GM12878 (cell line): ENCODE data around the gene CTSH. TPM values are rescaled to one million over a fixed set of nuclear protein-coding genes. Genes with fewer than 3 reads are reported as not detected.

ENCODE experiments used
- ATAC-seq: fragments of 200-7000 bp; cut with Tn5 transposase; 3 replicates; pipeline ENCODE4 v1.9.1; 2020; ENCODE audit warnings: mild to moderate bottlenecking, moderate library complexity
- Bru-seq: library from RNA; stranded (reverse); fragments of 400-500 nt; gene quantifications from one replicate; lab custom pipeline; 2021; lab: Mats Ljungman, UMichigan
- BruChase-seq, 2 experiments: library from RNA; stranded (reverse); fragments of 400-500 nt; gene quantifications; one replicate each; lab custom pipeline; 2021; lab: Mats Ljungman, UMichigan
- BruUV-seq: library from RNA; stranded (reverse); fragments of 400-500 nt; replicated peaks from 2 replicates; lab custom pipeline; 2021; lab: Mats Ljungman, UMichigan
- CTCF ChIA-PET: fragments of 300-600 bp; sonication (Branson Sonifier 250); formaldehyde crosslinking; extraction: SDS; loops from one replicate; lab custom pipeline; 2021; ENCODE audit warnings: inconsistent platforms; lab: Yijun Ruan, JAX
- POLR2A ChIA-PET: fragments of 350-600 bp; formaldehyde crosslinking; extraction: SDS; loops from one replicate; lab custom pipeline; 2021; ENCODE audit warnings: inconsistent platforms; lab: Charles Lee
- RAD21 ChIA-PET: fragments of 300-600 bp; sonication (Branson Sonifier 250); formaldehyde crosslinking; loops from one replicate; lab custom pipeline; 2023; ENCODE audit warnings: antibody characterized with exemption; ENCODE audit not compliant: unreplicated experiment; lab: Charles Lee
- SMC1A ChIA-PET: fragments of 300-600 bp; sonication (Branson Sonifier 250); formaldehyde crosslinking; loops from one replicate; lab custom pipeline; 2023; ENCODE audit not compliant: unreplicated experiment, uncharacterized antibody; lab: Charles Lee
- DNase-seq: peaks from one replicate; pipeline ENCODE4 v3.0.0-alpha.2; 2011; ENCODE audit warnings: low read depth, low spot score
- FAIRE-seq: peaks from 3 replicates; lab custom pipeline; 2011; peaks lifted over from hg19 to GRCh38; lab: Jason Lieb, UNC
- H2AFZ ChIP-seq: 2 replicates; pipeline ENCODE4 v1.6.0; 2011; ENCODE audit warnings: low read depth, low read length, control low read depth; ENCODE audit not compliant: control insufficient read depth
- H3K27ac ChIP-seq: 2 replicates; pipeline ENCODE4 v1.5.1; 2011; ENCODE audit warnings: control low read depth; ENCODE audit not compliant: control insufficient read depth, insufficient read depth
- H3K27me3 ChIP-seq, 2 experiments: replicated peaks in 1 of 2; 2 replicates each; pipeline versions ENCODE4 v1.6.0 to v1.6.1; 2011; ENCODE audit warnings: low read length in 1 of 2; ENCODE audit not compliant: control insufficient read depth in 2 of 2, insufficient read depth in 2 of 2
- H3K36me3 ChIP-seq, 2 experiments: 2 replicates each; pipeline ENCODE4 v1.5.1; 2011; ENCODE audit warnings: low read length in 1 of 2; ENCODE audit not compliant: control insufficient read depth in 2 of 2, insufficient read depth in 2 of 2
- H3K4me1 ChIP-seq: 2 replicates; pipeline ENCODE4 v1.6.1; 2011; ENCODE audit warnings: mild to moderate bottlenecking, low read length, moderate library complexity, mixed read lengths; ENCODE audit not compliant: control insufficient read depth, insufficient read depth
- H3K4me2 ChIP-seq: 2 replicates; pipeline ENCODE4 v1.6.0; 2011; ENCODE audit warnings: control low read depth; ENCODE audit not compliant: control insufficient read depth, insufficient read depth
- H3K4me3 ChIP-seq: fragments of 200-600 bp; sonication (generic); 2 replicates; pipeline ENCODE4 v1.5.1; 2016
- H3K79me2 ChIP-seq: 2 replicates; pipeline ENCODE4 v1.6.0; 2011; ENCODE audit warnings: low read length; ENCODE audit not compliant: control insufficient read depth, insufficient read depth
- H3K9ac ChIP-seq: 2 replicates; pipeline ENCODE4 v1.8.0; 2011; ENCODE audit warnings: low read length, control low read depth, mixed read lengths; ENCODE audit not compliant: control insufficient read depth, insufficient read depth
- H3K9me3 ChIP-seq: replicated peaks from 3 replicates; pipeline ENCODE4 v1.5.1; 2011; ENCODE audit warnings: mild to moderate bottlenecking, low read length; ENCODE audit not compliant: control insufficient read depth, insufficient read depth
- H4K20me1 ChIP-seq: 2 replicates; pipeline ENCODE4 v1.6.0; 2011; ENCODE audit not compliant: control insufficient read depth, insufficient read depth
- EZH2 ChIP-seq: IDR thresholded peaks from 2 replicates; pipeline ENCODE4 v1.6.1; 2012; ENCODE audit warnings: low read depth, mild to moderate bottlenecking, control low read depth, inconsistent platforms, low read length, borderline replicate concordance; ENCODE audit not compliant: control insufficient read depth
- HDAC6 ChIP-seq: fragments of 200-600 bp; sonication (generic); IDR thresholded peaks from one replicate; pipeline ENCODE4 v1.8.0; 2017; ENCODE audit warnings: antibody characterized with exemption; ENCODE audit not compliant: unreplicated experiment
- IKZF1 ChIP-seq: fragments of 450-650 bp; conservative IDR thresholded peaks from 2 replicates; pipeline ENCODE4 v1.6.1; 2017; ENCODE audit warnings: antibody characterized with exemption, mild to moderate bottlenecking
- IRF4 ChIP-seq: IDR thresholded peaks from 2 replicates; pipeline ENCODE4 v1.6.1; 2011; ENCODE audit warnings: low read depth, low read length
- KAT2A ChIP-seq: conservative IDR thresholded peaks from 2 replicates; pipeline ENCODE4 v1.6.1; 2011; ENCODE audit warnings: low read depth, low read length; ENCODE audit not compliant: control insufficient read depth
- NFYA ChIP-seq: IDR thresholded peaks from 2 replicates; pipeline ENCODE4 v1.6.1; 2011; ENCODE audit warnings: low read depth, mild to moderate bottlenecking, low read length, improper control_type of control experiment, borderline replicate concordance
- SIN3A ChIP-seq: IDR thresholded peaks from 2 replicates; pipeline ENCODE4 v1.6.1; 2012; ENCODE audit warnings: low read depth, low read length, improper control_type of control experiment
- SREBF2 ChIP-seq: IDR thresholded peaks from 2 replicates; pipeline ENCODE4 v1.6.1; 2012; ENCODE audit warnings: mild to moderate bottlenecking, low read length
- SUPT20H ChIP-seq: IDR thresholded peaks from 2 replicates; pipeline ENCODE4 v1.6.1; 2011; ENCODE audit warnings: low read depth, mild to moderate bottlenecking, low read length, moderate library complexity, borderline replicate concordance; ENCODE audit not compliant: control insufficient read depth
- ZBED1 ChIP-seq: IDR thresholded peaks from 2 replicates; pipeline ENCODE4 v1.6.1; 2016; ENCODE audit warnings: borderline replicate concordance
- WGBS: methylation state at CpG from one replicate; pipeline ENCODE4 v1.1.6; 2016; ENCODE audit warnings: low lambda C conversion rate; ENCODE audit not compliant: insufficient replicate concordance, insufficient coverage; ENCODE audit errors: missing lambda C conversion rate; 5-methylcytosine and 5-hydroxymethylcytosine counted together
- in situ Hi-C: fragments of 300-500 bp; cut with MboI; formaldehyde crosslinking; loops from 9 replicates; pipeline ENCODE4 v1.14.3; 2018; ENCODE audit warnings: mixed read lengths
- intact Hi-C: fragments of 100-400 bp; cut with micrococcal nuclease; formaldehyde crosslinking; loops from one replicate; pipeline ENCODE4 v1.14.2; 2022; ENCODE audit not compliant: unreplicated experiment
- long read RNA-seq, 2 experiments: library from polyadenylated mRNA; unstranded; transcript quantifications; one replicate each; pipeline ENCODE4 v2.0.0, GENCODE V29; 2019 to 2020
- polyA minus RNA-seq, 3 experiments: library from RNA; depleted of rRNA, polyadenylated mRNA; stranded (reverse); fragments of >200 nt; gene quantifications; 2 replicates each; pipeline ENCODE4 v1.2.3, GENCODE V29; 2011
- polyA plus RNA-seq, 11 experiments: library from polyadenylated mRNA; depleted of rRNA in 4 of 11; unstranded in 6 of 11; stranded (reverse) in 5 of 11; fragments of >200 nt; fragmentation: Nextera tagmentation in 4 of 11; fragmentation: Illumina TruSeq in 1 of 11; extraction: Ambion mirVana in 4 of 11; extraction: Trizol in 1 of 11; gene quantifications; 1 replicate in 1 of 11; 2 replicates in 10 of 11; pipeline versions ENCODE4 v1.2.1 to v1.2.3, GENCODE V29; 2011 to 2016; ENCODE audit warnings: inconsistent platforms in 2 of 11, missing spikeins in 2 of 11, low read depth in 1 of 11
- total RNA-seq, 4 experiments: library from RNA; depleted of rRNA in 3 of 4; stranded (reverse); fragments of >200 nt in 3 of 4; fragmentation: Illumina TruSeq in 1 of 4; extraction: Trizol in 1 of 4; gene quantifications; 2 replicates each; pipeline versions ENCODE4 v1.2.1 to v1.2.3, GENCODE V29; 2013 to 2021
- TF ChIP-seq, protein P1 (sequence below): fragments of 450-650 bp; IDR thresholded peaks from 2 replicates; pipeline ENCODE4 v1.6.1; 2017; ENCODE audit warnings: mild to moderate bottlenecking
- TF ChIP-seq, protein P2 (sequence below): IDR thresholded peaks from 2 replicates; pipeline ENCODE4 v1.6.1; 2011; ENCODE audit warnings: borderline replicate concordance, low read depth, mild to moderate bottlenecking, moderate library complexity, low read length; ENCODE audit not compliant: insufficient read depth, poor library complexity, severe bottlenecking

Gene CTSH, protein sequence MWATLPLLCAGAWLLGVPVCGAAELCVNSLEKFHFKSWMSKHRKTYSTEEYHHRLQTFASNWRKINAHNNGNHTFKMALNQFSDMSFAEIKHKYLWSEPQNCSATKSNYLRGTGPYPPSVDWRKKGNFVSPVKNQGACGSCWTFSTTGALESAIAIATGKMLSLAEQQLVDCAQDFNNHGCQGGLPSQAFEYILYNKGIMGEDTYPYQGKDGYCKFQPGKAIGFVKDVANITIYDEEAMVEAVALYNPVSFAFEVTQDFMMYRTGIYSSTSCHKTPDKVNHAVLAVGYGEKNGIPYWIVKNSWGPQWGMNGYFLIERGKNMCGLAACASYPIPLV
- 537 and 552 TPM in 2 replicates for total RNA-seq (2013; cell fraction: nucleolus; rRNA removed)
- total RNA-seq (2014; rRNA removed) (978 and 1,037 TPM in 2 replicates), total RNA-seq (2014; rRNA removed; fragmentation: Illumina TruSeq; extraction: Trizol) (431 and 454 TPM in 2 replicates), total RNA-seq (2021) (510 and 512 TPM in 2 replicates), polyA plus RNA-seq (2011; rRNA removed) (1,085 and 1,212 TPM in 2 replicates), polyA plus RNA-seq (2014; fragmentation: Illumina TruSeq; extraction: Trizol) (738 and 761 TPM in 2 replicates), polyA plus RNA-seq (2014; fragmentation: Nextera tagmentation; extraction: Ambion mirVana) (10 to 100 TPM; 30.2 to 88.2 TPM), polyA plus RNA-seq (2014; rRNA removed) (983 and 1,098 TPM in 2 replicates), polyA plus RNA-seq (2016; fragmentation: Nextera tagmentation; extraction: Ambion mirVana) (100 to 1,000 TPM; 505 to 526 TPM), polyA minus RNA-seq (2011; rRNA and poly(A)+ RNA removed) (591 and 663 TPM in 2 replicates), Bru-seq, nascent RNA (percentile 94 among the genes with signal in this experiment), BruChase-seq, experiment 1, labeled RNA remaining after a 6-hour chase (percentile 95 among the genes with signal in this experiment), BruChase-seq, experiment 2, labeled RNA remaining after a 2-hour chase (percentile 88 among the genes with signal in this experiment)
- polyA plus RNA-seq (2011; ENCODE audit: low read depth), result 365 TPM
- polyA plus RNA-seq (2011; cell fraction: cytosol; rRNA removed), result 1,125 and 1,816 TPM in 2 replicates
- polyA plus RNA-seq (2011; cell fraction: nucleus; rRNA removed), result 2,323 and 2,526 TPM in 2 replicates
- 535 and 663 TPM in 2 replicates for polyA plus RNA-seq (2012)
- polyA minus RNA-seq (2011; cell fraction: cytosol; rRNA and poly(A)+ RNA removed), result 223 and 239 TPM in 2 replicates
- polyA minus RNA-seq (2011; cell fraction: nucleus; rRNA and poly(A)+ RNA removed), result 381 and 500 TPM in 2 replicates
- long read RNA-seq, experiment 1, transcript CTSH-201 (12 exons, 2,190 nt), result major isoform, 369 of 408 reads
- long read RNA-seq, experiment 1, partial matches to known transcripts, result 4 of 408 reads
- long read RNA-seq, experiment 1, other reads (novel, unspliced or antisense), result 33 of 408 reads
- long read RNA-seq, experiment 2, transcript CTSH-201 (12 exons, 2,190 nt), result major isoform, 2,395 of 2,615 reads
- long read RNA-seq, experiment 2, partial matches to known transcripts, result 63 of 2,615 reads
- long read RNA-seq, experiment 2, other reads (novel, unspliced or antisense), result 152 of 2,615 reads

DNA sequence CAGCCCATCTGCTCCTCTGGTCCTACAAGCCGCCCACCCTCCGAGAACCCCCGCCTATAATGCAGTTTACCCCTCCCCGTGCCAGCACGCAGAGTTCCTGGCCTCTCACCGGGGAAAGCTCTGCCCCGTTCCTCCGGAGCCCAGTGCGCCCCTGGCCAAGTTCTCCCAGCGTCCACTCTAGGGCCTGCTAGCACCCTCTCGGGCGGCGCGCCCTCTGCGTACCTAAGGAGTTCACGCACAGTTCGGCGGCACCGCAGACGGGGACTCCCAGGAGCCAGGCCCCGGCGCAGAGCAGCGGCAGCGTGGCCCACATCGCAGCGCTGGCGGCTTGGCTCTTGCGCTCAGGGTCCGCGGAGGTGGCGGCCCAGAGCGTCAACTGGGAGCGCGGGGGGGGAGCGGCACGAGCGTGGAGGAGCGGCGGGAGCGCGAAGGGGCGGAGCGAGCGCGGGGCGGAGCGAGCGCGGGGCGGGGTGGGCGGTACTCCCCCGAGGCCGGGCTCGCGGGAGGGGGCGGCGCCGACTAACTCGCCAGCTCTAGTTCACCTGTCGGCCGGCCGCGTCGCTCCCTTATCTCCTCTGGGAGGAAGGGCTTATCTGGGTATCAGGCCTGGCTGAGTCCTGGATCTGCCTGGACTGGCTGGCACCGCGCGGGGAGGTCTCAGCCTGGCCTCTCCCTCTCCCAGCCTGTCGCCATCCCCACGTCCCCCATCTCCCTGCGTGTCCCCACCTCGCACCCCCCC lies at the start of gene CTSH:
Gene CTSH (minus strand): TSS at position 378 of the 739 bp plus-strand sequence. CDS start 65 bp downstream, at position 313.
- peak within 1 kb of the TSS; percentile 84 for H2AFZ ChIP-seq
- POLR2A ChIA-PET, result interaction anchor here (0.7 to 3.2 kb wide), 9 partner anchors 9 to 897 kb away, joined by 3 to 40 read pairs (median 5); partner anchors contain the start of gene MORF4L1
- H4K20me1 ChIP-seq, result no peaks in the 10 kb centered on the region
- no peaks in the 10 kb centered on the region for H3K36me3 ChIP-seq
- H3K27ac ChIP-seq, result peak within 1 kb of the TSS; percentile 96
- H3K9me3 ChIP-seq, result no peaks in the 10 kb centered on the region
- BruUV-seq, result no TSS peak
- DNase-seq (no peak), FAIRE-seq (no peak), ATAC-seq (peak; percentile 84)
- peak within 1 kb of the TSS; percentile 95 for H3K9ac ChIP-seq
- in situ Hi-C loops (no loop called here), intact Hi-C loops (loop anchor here (1.0 to 2.0 kb wide), 2 partner anchors 59 to 72 kb away; partner anchors contain the start of gene MORF4L1)
- H3K79me2 ChIP-seq, result peaks cover 48% of the 10 kb centered on the region
- SMC1A ChIA-PET, result interaction anchor here (2.2 to 6.6 kb wide), 3 partner anchors 33 to 62 kb away, joined by 7 to 79 read pairs (median 17); no protein-coding TSS in a partner anchor
- H3K4me3 ChIP-seq, result peak within 1 kb of the TSS; percentile 96
- WGBS, result 2% methylated on average over 42 of the region's 71 CpGs
- H3K4me2 ChIP-seq, result peak within 1 kb of the TSS; percentile 93
- peaks cover 4% of the 10 kb centered on the region; the same call in 1 of the 2 replicates for H3K4me1 ChIP-seq
- RAD21 ChIA-PET, result interaction anchor here (0.6 to 2.8 kb wide), 7 partner anchors 8 to 72 kb away, joined by 3 to 53 read pairs (median 7); partner anchors contain the start of gene MORF4L1
- H3K27me3 ChIP-seq, result no peaks in the 10 kb centered on the region; a peak in 1 of 4 replicates
- CTCF ChIA-PET, result interaction anchor here (0.7 to 2.5 kb wide), 5 partner anchors 9 to 94 kb away, joined by 3 to 43 read pairs (median 3); no protein-coding TSS in a partner anchor
- no peak for TF ChIP-seq ZBED1
- no peak for TF ChIP-seq SREBF2
- TF ChIP-seq, protein P1, sequence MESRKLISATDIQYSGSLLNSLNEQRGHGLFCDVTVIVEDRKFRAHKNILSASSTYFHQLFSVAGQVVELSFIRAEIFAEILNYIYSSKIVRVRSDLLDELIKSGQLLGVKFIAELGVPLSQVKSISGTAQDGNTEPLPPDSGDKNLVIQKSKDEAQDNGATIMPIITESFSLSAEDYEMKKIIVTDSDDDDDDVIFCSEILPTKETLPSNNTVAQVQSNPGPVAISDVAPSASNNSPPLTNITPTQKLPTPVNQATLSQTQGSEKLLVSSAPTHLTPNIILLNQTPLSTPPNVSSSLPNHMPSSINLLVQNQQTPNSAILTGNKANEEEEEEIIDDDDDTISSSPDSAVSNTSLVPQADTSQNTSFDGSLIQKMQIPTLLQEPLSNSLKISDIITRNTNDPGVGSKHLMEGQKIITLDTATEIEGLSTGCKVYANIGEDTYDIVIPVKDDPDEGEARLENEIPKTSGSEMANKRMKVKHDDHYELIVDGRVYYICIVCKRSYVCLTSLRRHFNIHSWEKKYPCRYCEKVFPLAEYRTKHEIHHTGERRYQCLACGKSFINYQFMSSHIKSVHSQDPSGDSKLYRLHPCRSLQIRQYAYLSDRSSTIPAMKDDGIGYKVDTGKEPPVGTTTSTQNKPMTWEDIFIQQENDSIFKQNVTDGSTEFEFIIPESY, result no peak
- TF ChIP-seq, protein P2, sequence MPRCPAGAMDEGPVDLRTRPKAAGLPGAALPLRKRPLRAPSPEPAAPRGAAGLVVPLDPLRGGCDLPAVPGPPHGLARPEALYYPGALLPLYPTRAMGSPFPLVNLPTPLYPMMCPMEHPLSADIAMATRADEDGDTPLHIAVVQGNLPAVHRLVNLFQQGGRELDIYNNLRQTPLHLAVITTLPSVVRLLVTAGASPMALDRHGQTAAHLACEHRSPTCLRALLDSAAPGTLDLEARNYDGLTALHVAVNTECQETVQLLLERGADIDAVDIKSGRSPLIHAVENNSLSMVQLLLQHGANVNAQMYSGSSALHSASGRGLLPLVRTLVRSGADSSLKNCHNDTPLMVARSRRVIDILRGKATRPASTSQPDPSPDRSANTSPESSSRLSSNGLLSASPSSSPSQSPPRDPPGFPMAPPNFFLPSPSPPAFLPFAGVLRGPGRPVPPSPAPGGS, result no peak
- TF ChIP-seq EZH2, result no peak
- no peak for TF ChIP-seq SUPT20H
- peak; percentile 75 for TF ChIP-seq HDAC6
- TF ChIP-seq NFYA, result no peak
- TF ChIP-seq KAT2A, result no peak
- TF ChIP-seq IRF4, result no peak
- peak; percentile 68 for TF ChIP-seq IKZF1
- peak; percentile 30; the same call in 1 of the 2 replicates for TF ChIP-seq SIN3A
